PC-3 (cell line): ENCODE measurements around the gene NUDT8. TPM values are rescaled to one million over a fixed set of nuclear protein-coding genes. Genes with fewer than 3 reads are reported as not detected.

Source experiments
- ATAC-seq: fragments of 200-7000 bp; cut with Tn5 transposase; 2 replicates; pipeline ENCODE4 v1.9.1; 2020; ENCODE audit warnings: mild to moderate bottlenecking, moderate library complexity
- BruUV-seq: library from RNA; stranded (reverse); fragments of 400-500 nt; replicated peaks from 2 replicates; lab custom pipeline; 2021; lab: Mats Ljungman, UMichigan
- CTCF ChIA-PET: fragments of 300-600 bp; sonication (Branson Sonifier 250); formaldehyde crosslinking; loops from one replicate; lab custom pipeline; 2022; ENCODE audit warnings: antibody characterized with exemption; lab: Charles Lee
- POLR2A ChIA-PET: fragments of 300-600 bp; sonication (Branson Sonifier 250); formaldehyde crosslinking; loops from one replicate; lab custom pipeline; 2022; ENCODE audit warnings: antibody characterized with exemption; ENCODE audit not compliant: unreplicated experiment; lab: Charles Lee
- DNase-seq: peaks from one replicate; pipeline ENCODE4 v3.0.0-alpha.2; 2015
- H2AFZ ChIP-seq: fragments of 300-600 bp; sonication (generic); 2 replicates; pipeline ENCODE4 v1.6.0; 2016; ENCODE audit warnings: antibody characterized with exemption, low read length
- H3F3A ChIP-seq: fragments of 300-600 bp; sonication (generic); one replicate; pipeline ENCODE4 v1.6.0; 2017; ENCODE audit warnings: antibody characterized with exemption, low read length, control low read depth, mild to moderate bottlenecking; ENCODE audit not compliant: unreplicated experiment
- H3K27ac ChIP-seq: fragments of 300-600 bp; sonication (generic); 2 replicates; pipeline ENCODE4 v1.5.1; 2016; ENCODE audit warnings: mild to moderate bottlenecking, low read length
- H3K27me3 ChIP-seq: fragments of 300-600 bp; sonication (generic); 2 replicates; pipeline ENCODE4 v1.6.1; 2016; ENCODE audit warnings: low read length, mixed read lengths
- H3K36me3 ChIP-seq: fragments of 300-600 bp; sonication (generic); 2 replicates; pipeline ENCODE4 v1.6.1; 2016; ENCODE audit warnings: low read depth, mixed run types, low read length, mixed read lengths
- H3K4me1 ChIP-seq: fragments of 300-600 bp; sonication (generic); 2 replicates; pipeline ENCODE4 v1.5.1; 2016; ENCODE audit warnings: low read length; ENCODE audit not compliant: insufficient read depth
- H3K4me2 ChIP-seq: fragments of 300-600 bp; sonication (generic); 2 replicates; pipeline ENCODE4 v1.6.0; 2016; ENCODE audit warnings: low read length
- H3K4me3 ChIP-seq: fragments of 300-600 bp; sonication (generic); 2 replicates; pipeline ENCODE4 v1.5.1; 2016; ENCODE audit warnings: mild to moderate bottlenecking, low read length, mixed read lengths
- H3K79me2 ChIP-seq: fragments of 300-600 bp; sonication (generic); 2 replicates; pipeline ENCODE4 v1.6.1; 2017; ENCODE audit warnings: low read length, mixed read lengths
- H3K9ac ChIP-seq: fragments of 300-600 bp; sonication (generic); 2 replicates; pipeline ENCODE4 v1.6.0; 2016; ENCODE audit warnings: mild to moderate bottlenecking, low read length
- H3K9me2 ChIP-seq: fragments of 300-600 bp; sonication (generic); replicated peaks from 2 replicates; pipeline ENCODE4 v1.6.1; 2016; ENCODE audit warnings: mixed run types, low read length, mixed read lengths
- H3K9me3 ChIP-seq: fragments of 300-600 bp; sonication (generic); 2 replicates; pipeline ENCODE4 v1.6.1; 2016; ENCODE audit warnings: low read length, mixed read lengths
- H4K20me1 ChIP-seq: fragments of 300-600 bp; sonication (generic); 2 replicates; pipeline ENCODE4 v1.6.1; 2016; ENCODE audit warnings: low read length, mixed read lengths
- EZH2 ChIP-seq: fragments of 300-600 bp; sonication (generic); IDR thresholded peaks from one replicate; pipeline ENCODE4 v1.6.1; 2017; ENCODE audit warnings: antibody characterized with exemption, mild to moderate bottlenecking, low read length; ENCODE audit not compliant: unreplicated experiment
- EZH2phosphoT487 ChIP-seq: fragments of 300-600 bp; sonication (generic); IDR thresholded peaks from 2 replicates; pipeline ENCODE4 v1.6.1; 2018; ENCODE audit warnings: mild to moderate bottlenecking, antibody characterized with exemption, low read length, borderline replicate concordance
- intact Hi-C: fragments of 100-400 bp; cut with micrococcal nuclease; formaldehyde crosslinking; loops from 2 replicates; pipeline ENCODE4 v1.9.0; 2023
- total RNA-seq: library from RNA; depleted of rRNA; stranded (reverse); fragments of >200 nt; gene quantifications from 2 replicates; pipeline ENCODE4 v1.2.3, GENCODE V29; 2014
- TF ChIP-seq, protein P1 (sequence below): fragments of 300-600 bp; sonication (generic); conservative IDR thresholded peaks from 2 replicates; pipeline ENCODE4 v1.5.1; 2017; ENCODE audit warnings: antibody characterized with exemption, low read depth, mild to moderate bottlenecking, low read length

The NUDT8 gene
- total RNA-seq, 1 experiment from 2014 or later: 50.6 TPM

DNA sequence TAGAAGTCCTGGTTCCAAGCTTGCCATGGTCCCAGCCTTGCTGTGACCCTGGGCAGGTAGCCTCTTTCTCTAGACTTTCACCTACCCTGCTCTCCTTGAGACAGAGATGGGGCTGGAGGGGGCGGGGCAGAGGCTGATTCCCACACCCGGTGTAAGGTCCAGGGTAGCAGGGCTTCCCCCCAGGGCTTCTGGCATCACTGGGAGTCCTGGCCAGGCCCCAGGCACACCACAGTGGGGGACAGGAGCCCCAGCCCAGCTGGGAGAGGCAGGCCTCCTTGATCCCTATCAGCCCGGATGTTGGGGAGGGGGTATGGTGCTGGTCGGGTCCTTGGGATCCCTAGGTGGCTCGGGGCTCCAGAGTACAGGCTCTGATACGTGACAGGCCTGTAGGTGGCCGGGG lies 1.7 kb upstream of the NUDT8 start:
- H3K9me2 ChIP-seq: no peaks in the 10 kb centered on the region
- no peaks in the 10 kb centered on the region for H4K20me1 ChIP-seq
- no peaks in the 10 kb centered on the region for H3K9me3 ChIP-seq
- intact Hi-C loops: no loop called here
- H3K4me1 ChIP-seq: peaks cover 18% of the 10 kb centered on the region
- H3K36me3 ChIP-seq: no peaks in the 10 kb centered on the region
- H3K79me2 ChIP-seq: no peaks in the 10 kb centered on the region
- H2AFZ ChIP-seq: no peak overlapping the region
- no peak overlapping the region for H3K27ac ChIP-seq
- ATAC-seq (no peak), DNase-seq (no peak)
- no peaks in the 10 kb centered on the region for H3K27me3 ChIP-seq
- ChIA-PET POLR2A (no interaction called here), CTCF (no interaction called here)
- no TSS peak for BruUV-seq
- no peak overlapping the region for H3K9ac ChIP-seq
- TF ChIP-seq EZH2: no peak
- no peak for TF ChIP-seq EZH2phosphoT487
- TF ChIP-seq, protein P1, sequence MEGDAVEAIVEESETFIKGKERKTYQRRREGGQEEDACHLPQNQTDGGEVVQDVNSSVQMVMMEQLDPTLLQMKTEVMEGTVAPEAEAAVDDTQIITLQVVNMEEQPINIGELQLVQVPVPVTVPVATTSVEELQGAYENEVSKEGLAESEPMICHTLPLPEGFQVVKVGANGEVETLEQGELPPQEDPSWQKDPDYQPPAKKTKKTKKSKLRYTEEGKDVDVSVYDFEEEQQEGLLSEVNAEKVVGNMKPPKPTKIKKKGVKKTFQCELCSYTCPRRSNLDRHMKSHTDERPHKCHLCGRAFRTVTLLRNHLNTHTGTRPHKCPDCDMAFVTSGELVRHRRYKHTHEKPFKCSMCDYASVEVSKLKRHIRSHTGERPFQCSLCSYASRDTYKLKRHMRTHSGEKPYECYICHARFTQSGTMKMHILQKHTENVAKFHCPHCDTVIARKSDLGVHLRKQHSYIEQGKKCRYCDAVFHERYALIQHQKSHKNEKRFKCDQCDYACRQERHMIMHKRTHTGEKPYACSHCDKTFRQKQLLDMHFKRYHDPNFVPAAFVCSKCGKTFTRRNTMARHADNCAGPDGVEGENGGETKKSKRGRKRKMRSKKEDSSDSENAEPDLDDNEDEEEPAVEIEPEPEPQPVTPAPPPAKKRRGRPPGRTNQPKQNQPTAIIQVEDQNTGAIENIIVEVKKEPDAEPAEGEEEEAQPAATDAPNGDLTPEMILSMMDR: no peak
- H3K4me2 ChIP-seq: no peak overlapping the region
- H3K4me3 ChIP-seq: no peak overlapping the region
- H3F3A ChIP-seq: no peaks in the 10 kb centered on the region

DNA sequence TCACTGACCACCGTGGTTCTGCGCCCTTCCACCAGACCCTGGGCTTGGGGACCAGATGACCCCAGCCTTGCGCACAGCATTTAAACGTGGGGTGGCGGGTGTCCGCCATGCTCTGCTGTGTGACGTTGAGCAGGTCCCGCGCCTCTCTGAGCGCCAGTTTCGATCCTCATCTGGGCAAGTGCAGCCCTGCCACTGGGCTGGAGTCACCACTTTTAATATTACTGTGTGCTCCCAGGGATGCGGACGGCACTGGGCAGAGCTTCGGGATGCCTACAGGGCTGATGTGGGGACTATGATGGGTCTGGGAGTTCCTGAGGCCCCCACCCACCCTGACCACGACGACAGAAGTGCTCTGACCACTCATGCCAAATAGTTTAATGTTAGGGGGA lies 1.2 kb upstream of the NUDT8 start:
- no TSS peak for BruUV-seq
- CTCF ChIA-PET: interaction anchor here (1.6 to 2.9 kb wide), 3 partner anchors 10 to 28 kb away, joined by 4 to 32 read pairs (median 7); no protein-coding TSS in a partner anchor
- DNase-seq: no peak
- H3K79me2 ChIP-seq: no peaks in the 10 kb centered on the region
- no peaks in the 10 kb centered on the region for H3K9me2 ChIP-seq
- no peaks in the 10 kb centered on the region for H3F3A ChIP-seq
- H3K9ac ChIP-seq: peak overlapping the region; percentile 76
- no peaks in the 10 kb centered on the region for H3K36me3 ChIP-seq
- no peaks in the 10 kb centered on the region for H4K20me1 ChIP-seq
- peaks cover 18% of the 10 kb centered on the region for H3K4me1 ChIP-seq
- H3K27ac ChIP-seq: no peak overlapping the region
- POLR2A ChIA-PET: no interaction called here
- no peak for ATAC-seq
- H3K9me3 ChIP-seq: no peaks in the 10 kb centered on the region
- no peak for TF ChIP-seq EZH2phosphoT487
- no peak for TF ChIP-seq EZH2
- TF ChIP-seq, protein P1: no peak; the same call in 1 of the 2 replicates
- no peaks in the 10 kb centered on the region for H3K27me3 ChIP-seq
- intact Hi-C loops: loop anchor here (1.0 kb wide), 1 partner anchor 28 kb away; no protein-coding TSS in a partner anchor
- H3K4me2 ChIP-seq: peak overlapping the region; percentile 98
- H3K4me3 ChIP-seq: peak overlapping the region; percentile 92
- H2AFZ ChIP-seq: peak overlapping the region; percentile 93

DNA sequence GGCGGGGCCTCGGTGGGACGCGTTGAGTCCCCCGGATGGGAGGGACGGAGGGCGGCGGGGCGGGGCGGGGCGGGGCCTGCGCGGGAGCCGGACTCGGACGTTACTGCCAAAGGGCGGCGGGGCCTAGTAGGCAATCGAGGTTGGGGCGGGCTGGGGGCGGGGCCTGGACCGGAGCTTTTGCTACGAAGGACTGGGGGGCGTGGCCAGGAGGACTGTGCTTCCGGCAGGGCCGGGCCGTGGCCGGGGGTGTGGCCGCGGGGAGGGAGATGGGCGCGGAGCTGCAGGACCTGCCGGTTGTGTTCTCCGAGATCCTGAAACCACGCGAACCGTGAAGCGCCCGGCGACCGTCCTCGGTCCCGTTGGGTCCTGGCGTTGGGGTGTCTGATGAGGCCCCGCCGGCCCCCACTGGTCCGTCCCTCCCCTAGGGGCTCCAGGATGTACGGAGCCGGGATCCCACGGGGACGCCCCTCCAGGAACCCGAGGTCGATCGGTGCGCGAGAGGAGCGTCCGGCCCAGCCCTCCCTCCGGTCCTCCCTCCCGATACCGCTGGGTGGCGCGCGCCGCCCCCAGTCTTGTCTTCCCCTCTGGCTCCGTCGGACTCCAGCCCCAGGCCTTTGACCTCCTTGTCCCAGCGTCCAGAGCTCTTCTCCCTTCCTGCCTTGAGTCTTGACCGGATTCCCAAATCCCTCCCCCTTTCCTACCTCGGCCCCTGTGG lies 648 bp upstream of the NUDT8 start:
- DNase-seq (peak; percentile 98), ATAC-seq (peak; percentile 78)
- BruUV-seq: TSS peak; percentile 77
- intact Hi-C loops: loop anchor here (1.0 kb wide), 1 partner anchor 29 kb away; no protein-coding TSS in a partner anchor
- Histone ChIP-seq H3K9ac (peak overlapping the region; percentile 76), H3K9me3 (no peaks in the 10 kb centered on the region), H3K4me1 (peaks cover 18% of the 10 kb centered on the region), H4K20me1 (no peaks in the 10 kb centered on the region), H2AFZ (peak overlapping the region; percentile 93), H3K36me3 (no peaks in the 10 kb centered on the region), H3K27ac (peak overlapping the region; percentile 48), H3K9me2 (no peaks in the 10 kb centered on the region), H3K27me3 (no peaks in the 10 kb centered on the region), H3K79me2 (no peaks in the 10 kb centered on the region), H3K4me3 (peak overlapping the region; percentile 92), H3K4me2 (peak overlapping the region; percentile 98), H3F3A (no peaks in the 10 kb centered on the region)
- POLR2A ChIA-PET: interaction anchor here (0.5 to 0.9 kb wide), 3 partner anchors 27 to 1860 kb away, joined by 5 to 14 read pairs (median 8); partner anchors contain the start of gene PPP1CA
- TF ChIP-seq EZH2phosphoT487 (no peak), EZH2 (no peak)
- TF ChIP-seq, protein P1: peak; percentile 87
- CTCF ChIA-PET: interaction anchor here (0.7 to 2.9 kb wide), 5 partner anchors 10 to 386 kb away, joined by 3 to 32 read pairs (median 4); no protein-coding TSS in a partner anchor
